B cell (primary cell): ENCODE data around the gene PPIH. TPM values are rescaled to one million over a fixed set of nuclear protein-coding genes. Genes with fewer than 3 reads are reported as not detected.

Experiments
- ATAC-seq: fragments of 200-7000 bp; cut with Tn5 transposase; one replicate; pipeline ENCODE4 v1.10.0; 2021; ENCODE audit warnings: low read depth, mild to moderate bottlenecking, moderate number of reproducible peaks, moderate library complexity
- CTCF ChIA-PET: fragments of 350-600 bp; sonication (Branson Sonifier 250); formaldehyde crosslinking; loops from one replicate; lab custom pipeline; 2021; ENCODE audit warnings: antibody characterized with exemption, inconsistent platforms; lab: Charles Lee
- POLR2A ChIA-PET: fragments of 350-600 bp; sonication (Branson Sonifier 250); formaldehyde crosslinking; loops from one replicate; lab custom pipeline; 2021; ENCODE audit warnings: antibody characterized with exemption; lab: Charles Lee
- DNase-seq: peaks from one replicate; pipeline ENCODE4 v3.0.0; 2013
- H2AFZ ChIP-seq: 2 replicates; pipeline ENCODE4 v1.6.1; 2012; ENCODE audit warnings: mild to moderate bottlenecking, low read depth, low read length; ENCODE audit not compliant: insufficient read depth, poor library complexity, severe bottlenecking
- H3K27ac ChIP-seq, 2 donors: 1 replicate in 1 of 2; 2 replicates in 1 of 2; pipeline ENCODE4 v1.5.1; 2012 to 2013; ENCODE audit warnings: low read length in 2 of 2, mild to moderate bottlenecking in 2 of 2, moderate library complexity in 1 of 2
- H3K27me3 ChIP-seq, 4 experiments: fragments of 200-600 bp in 1 of 4; sonication (generic) in 1 of 4; replicated peaks in 1 of 4; 1 replicate in 2 of 4; 2 replicates in 2 of 4; pipeline versions ENCODE4 v1.6.1 to v1.7.0; 2013 to 2016; ENCODE audit warnings: low read length in 3 of 4, mild to moderate bottlenecking in 2 of 4, mixed read lengths in 1 of 4, moderate library complexity in 1 of 4; ENCODE audit not compliant: insufficient read depth in 4 of 4, control insufficient read depth in 3 of 4; ENCODE audit errors: control extremely low read depth in 1 of 4
- H3K36me3 ChIP-seq, 2 experiments: replicated peaks in 1 of 2; 1 replicate in 1 of 2; 2 replicates in 1 of 2; pipeline versions ENCODE4 v1.6.1 to v1.7.1; 2013; ENCODE audit warnings: low read length in 1 of 2; ENCODE audit not compliant: insufficient read depth in 2 of 2, control insufficient read depth in 1 of 2; ENCODE audit errors: control extremely low read depth in 1 of 2, extremely low read depth in 1 of 2
- H3K4me1 ChIP-seq, 2 donors: fragments of 200-600 bp in 1 of 2; sonication (generic) in 1 of 2; 1 replicate in 1 of 2; 2 replicates in 1 of 2; pipeline versions ENCODE4 v1.5.1 to v1.6.1; 2013 to 2017; ENCODE audit warnings: low read length in 2 of 2; ENCODE audit not compliant: control insufficient read depth in 2 of 2, insufficient read depth in 2 of 2
- H3K4me2 ChIP-seq: replicated peaks from 2 replicates; pipeline ENCODE3; 2012; ENCODE audit warnings: mild to moderate bottlenecking, low read depth, low read length; ENCODE audit not compliant: poor library complexity, severe bottlenecking
- H3K4me3 ChIP-seq, 5 experiments: fragments of 200-600 bp in 1 of 5; sonication (generic) in 1 of 5; 1 replicate in 3 of 5; 2 replicates in 2 of 5; pipeline versions ENCODE4 v1.5.1 to v1.7.0; 2011 to 2016; ENCODE audit warnings: low read length in 4 of 5, mild to moderate bottlenecking in 4 of 5, low read depth in 2 of 5, control low read depth in 1 of 5, moderate library complexity in 1 of 5; ENCODE audit not compliant: insufficient read depth in 1 of 5; ENCODE audit errors: control extremely low read depth in 1 of 5, extremely low read depth in 1 of 5
- H3K79me2 ChIP-seq: fragments of 200-600 bp; sonication (generic); one replicate; pipeline ENCODE4 v1.6.0; 2016; ENCODE audit warnings: low read length; ENCODE audit not compliant: control insufficient read depth, insufficient read depth
- H3K9ac ChIP-seq: fragments of 200-600 bp; sonication (generic); 2 replicates; pipeline ENCODE4 v1.6.1; 2017; ENCODE audit warnings: mild to moderate bottlenecking, low read length, moderate library complexity
- H3K9me3 ChIP-seq, 3 donors: one replicate each; pipeline versions ENCODE4 v1.6.1 to v1.7.1; 2013; ENCODE audit warnings: low read length in 2 of 3; ENCODE audit not compliant: control insufficient read depth in 2 of 3, insufficient read depth in 1 of 3; ENCODE audit errors: control extremely low read depth in 1 of 3
- H4K20me1 ChIP-seq: 2 replicates; pipeline ENCODE4 v1.6.0; 2012; ENCODE audit warnings: mild to moderate bottlenecking, low read length; ENCODE audit not compliant: insufficient read depth, control insufficient read depth, poor library complexity, severe bottlenecking
- H3K27ac Mint-ChIP-seq: one replicate; pipeline ENCODE4 v1.8.0; 2021; ENCODE audit warnings: mixed read lengths
- H3K27me3 Mint-ChIP-seq: one replicate; pipeline ENCODE4 v1.8.0; 2021; ENCODE audit warnings: mixed read lengths
- H3K4me1 Mint-ChIP-seq: one replicate; pipeline ENCODE4 v1.8.0; 2021; ENCODE audit warnings: mixed read lengths
- H3K4me3 Mint-ChIP-seq: one replicate; pipeline ENCODE4 v1.8.0; 2021; ENCODE audit warnings: mixed read lengths
- H3K9me3 Mint-ChIP-seq: one replicate; pipeline ENCODE4 v1.8.0; 2022; ENCODE audit warnings: mixed read lengths; ENCODE audit not compliant: insufficient read depth
- EZH2 ChIP-seq: IDR thresholded peaks from 2 replicates; pipeline ENCODE4 v1.6.1; 2012; ENCODE audit warnings: borderline replicate concordance, low read depth, mild to moderate bottlenecking, moderate library complexity, low read length; ENCODE audit not compliant: insufficient read depth, poor library complexity, severe bottlenecking
- WGBS: methylation state at CpG from one replicate; pipeline ENCODE4 v1.1.5; 2013; ENCODE audit warnings: missing lambda C conversion rate; ENCODE audit not compliant: insufficient coverage; 5-methylcytosine and 5-hydroxymethylcytosine counted together
- intact Hi-C: fragments of 100-400 bp; cut with micrococcal nuclease; formaldehyde crosslinking; loops from one replicate; pipeline ENCODE4 v1.10.0; 2022
- polyA minus RNA-seq: library from RNA; depleted of rRNA, polyadenylated mRNA; stranded (reverse); fragments of >200 nt; gene quantifications from 2 replicates; pipeline ENCODE4 v1.2.3, GENCODE V29; 2012
- polyA plus RNA-seq: library from polyadenylated mRNA; depleted of rRNA; stranded (reverse); fragments of >200 nt; gene quantifications from 2 replicates; pipeline ENCODE4 v1.2.3, GENCODE V29; 2012
- total RNA-seq, 2 donors: library from RNA; stranded (reverse); fragments of 120-200 nt in 1 of 2; gene quantifications; 1 replicate in 1 of 2; 2 replicates in 1 of 2; pipeline versions ENCODE4 v1.2.3 to v1.2.4, GENCODE V29; 2013 to 2022
- TF ChIP-seq, protein P1 (sequence below): fragments of 200-600 bp; IDR thresholded peaks from one replicate; pipeline ENCODE4 v1.8.0; 2022; ENCODE audit warnings: antibody characterized with exemption, mild to moderate bottlenecking

PPIH gene
- total RNA-seq (48.8 and 50.3 TPM in 2 replicates), polyA plus RNA-seq (42.4 and 51.4 TPM in 2 replicates), polyA minus RNA-seq (13.6 and 15.5 TPM in 2 replicates)
- 60.4 TPM for total RNA-seq (2013)

DNA sequence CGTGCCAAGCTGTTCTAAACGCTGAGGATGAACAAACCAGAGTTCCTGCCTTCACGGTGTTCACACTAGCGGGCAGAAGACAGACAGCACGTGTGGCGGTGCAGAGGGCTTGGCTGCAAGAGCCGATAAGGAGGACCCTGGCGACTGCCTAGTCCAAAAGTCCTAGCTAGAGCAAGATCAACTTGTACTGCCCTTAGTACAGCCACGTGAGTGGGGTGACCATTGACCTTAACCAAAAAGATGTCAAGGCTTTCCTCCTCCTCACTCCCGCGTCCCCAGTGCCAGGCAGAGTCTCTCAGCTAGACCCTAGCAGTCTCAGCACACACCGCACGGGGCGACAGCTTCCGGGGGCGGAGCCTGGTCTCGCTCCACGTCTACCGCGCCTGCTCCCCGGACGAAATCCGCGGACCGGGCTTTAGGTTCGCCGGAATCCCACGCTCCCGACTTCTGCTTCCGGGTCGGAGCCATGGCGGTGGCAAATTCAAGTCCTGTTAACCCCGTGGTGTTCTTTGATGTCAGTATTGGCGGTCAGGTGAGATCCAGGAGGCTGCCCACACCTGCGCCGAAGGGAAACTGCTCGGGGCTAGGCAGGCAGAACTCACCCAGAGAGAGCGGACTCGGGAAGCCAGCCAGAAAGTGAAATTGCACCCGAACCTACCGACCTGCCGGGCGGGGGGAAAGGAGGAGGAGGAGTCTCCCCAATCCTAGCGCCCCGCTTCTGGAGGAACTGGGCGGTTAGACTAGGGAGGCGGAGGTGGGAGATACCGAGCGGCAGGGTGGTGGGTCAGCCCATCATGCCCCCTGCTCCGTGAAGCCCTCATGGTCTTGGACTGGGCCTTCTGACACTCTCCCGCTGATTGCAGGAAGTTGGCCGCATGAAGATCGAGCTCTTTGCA lies at the start of gene PPIH:
PPIH (plus strand) TSS at position 443 of the 896 bp plus-strand sequence; CDS start at position 467, 24 bp downstream.
- WGBS, result under 1% methylated on average over 53 of the region's 53 CpGs
- Histone ChIP-seq H2AFZ (peak within 1 kb of the TSS; percentile 84), H3K9ac (peak within 1 kb of the TSS; percentile 75), H3K4me2 (peak within 1 kb of the TSS; percentile 85), H3K27me3 (no peaks in the 10 kb centered on the region), H3K9me3 (no peaks in the 10 kb centered on the region), H3K4me1 (peaks cover 15 to 22% of the 10 kb centered on the region in 2 donors), H4K20me1 (no peaks in the 10 kb centered on the region), H3K36me3 (peaks cover 0 to 20% of the 10 kb centered on the region in 2 experiments), H3K4me3 (peak within 1 kb of the TSS; percentile 45 to 90 (median 84)), H3K79me2 (peaks cover 15% of the 10 kb centered on the region), H3K27ac (peak within 1 kb of the TSS; percentile 62 to 76)
- DNase-seq (peak; percentile 94), ATAC-seq (peak; percentile 99)
- no peaks in the 10 kb centered on the region for H3K9me3 Mint-ChIP-seq
- TF ChIP-seq, protein P1, sequence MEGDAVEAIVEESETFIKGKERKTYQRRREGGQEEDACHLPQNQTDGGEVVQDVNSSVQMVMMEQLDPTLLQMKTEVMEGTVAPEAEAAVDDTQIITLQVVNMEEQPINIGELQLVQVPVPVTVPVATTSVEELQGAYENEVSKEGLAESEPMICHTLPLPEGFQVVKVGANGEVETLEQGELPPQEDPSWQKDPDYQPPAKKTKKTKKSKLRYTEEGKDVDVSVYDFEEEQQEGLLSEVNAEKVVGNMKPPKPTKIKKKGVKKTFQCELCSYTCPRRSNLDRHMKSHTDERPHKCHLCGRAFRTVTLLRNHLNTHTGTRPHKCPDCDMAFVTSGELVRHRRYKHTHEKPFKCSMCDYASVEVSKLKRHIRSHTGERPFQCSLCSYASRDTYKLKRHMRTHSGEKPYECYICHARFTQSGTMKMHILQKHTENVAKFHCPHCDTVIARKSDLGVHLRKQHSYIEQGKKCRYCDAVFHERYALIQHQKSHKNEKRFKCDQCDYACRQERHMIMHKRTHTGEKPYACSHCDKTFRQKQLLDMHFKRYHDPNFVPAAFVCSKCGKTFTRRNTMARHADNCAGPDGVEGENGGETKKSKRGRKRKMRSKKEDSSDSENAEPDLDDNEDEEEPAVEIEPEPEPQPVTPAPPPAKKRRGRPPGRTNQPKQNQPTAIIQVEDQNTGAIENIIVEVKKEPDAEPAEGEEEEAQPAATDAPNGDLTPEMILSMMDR, result no peak
- no peak for TF ChIP-seq EZH2
- intact Hi-C loops, result loop anchor here (1.0 to 5.0 kb wide), 5 partner anchors 24 to 699 kb away; partner anchors contain the start of genes C1orf50, CDC20, FOXJ3 and P3H1
- peak within 1 kb of the TSS; percentile 99 for H3K4me3 Mint-ChIP-seq
- H3K4me1 Mint-ChIP-seq, result peaks cover 32% of the 10 kb centered on the region
- CTCF ChIA-PET, result interaction anchor here (0.7 to 2.2 kb wide), 8 partner anchors 9 to 485 kb away, joined by 3 to 13 read pairs (median 4); partner anchors contain the start of genes C1orf50, P3H1 and YBX1
- H3K27ac Mint-ChIP-seq, result peak within 1 kb of the TSS; percentile 93
- POLR2A ChIA-PET, result interaction anchor here (0.6 to 1.9 kb wide), 6 partner anchors 24 to 298 kb away, joined by 3 to 19 read pairs (median 3); partner anchors contain the start of genes C1orf50, P3H1, YBX1 and ZNF691
- H3K27me3 Mint-ChIP-seq, result no peaks in the 10 kb centered on the region

DNA sequence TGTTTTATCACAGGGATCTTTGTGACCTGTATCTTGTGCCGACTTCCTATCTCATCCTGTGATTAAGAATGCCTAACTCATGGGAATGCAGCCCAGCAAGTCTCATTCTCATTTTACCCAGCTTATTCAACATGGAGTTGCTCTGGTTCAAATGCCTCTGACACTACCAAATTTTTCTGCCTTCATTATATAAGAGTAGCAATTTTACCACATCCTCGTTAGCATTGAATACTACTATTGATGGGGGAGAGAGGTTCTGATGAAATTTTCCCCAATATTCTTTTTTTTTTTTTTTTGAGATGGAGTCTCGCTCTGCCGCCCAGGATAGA lies 44.5 kb upstream of the PPIH start:
- Histone ChIP-seq H3K4me3 (no peak overlapping the region), H3K4me2 (no peak overlapping the region), H3K4me1 (no peaks in the 10 kb centered on the region), H3K9me3 (peaks cover 0 to 1% (median 0%) of the 10 kb centered on the region in 3 donors), H3K79me2 (no peaks in the 10 kb centered on the region), H2AFZ (no peak overlapping the region), H3K9ac (no peak overlapping the region), H3K27ac (no peak overlapping the region), H3K36me3 (no peaks in the 10 kb centered on the region), H4K20me1 (no peaks in the 10 kb centered on the region), H3K27me3 (no peaks in the 10 kb centered on the region)
- intact Hi-C loops, result no loop called here
- ChIA-PET CTCF (no interaction called here), POLR2A (no interaction called here)
- no CpG with 5 or more reads among the region's 4 CpGs for WGBS
- TF ChIP-seq, protein P1, result no peak
- no peak for TF ChIP-seq EZH2
- H3K27me3 Mint-ChIP-seq, result no peaks in the 10 kb centered on the region
- H3K27ac Mint-ChIP-seq, result no peak overlapping the region
- peaks cover 3% of the 10 kb centered on the region for H3K9me3 Mint-ChIP-seq
- no peak overlapping the region for H3K4me3 Mint-ChIP-seq
- no peaks in the 10 kb centered on the region for H3K4me1 Mint-ChIP-seq
- ATAC-seq (no peak), DNase-seq (no peak)
